Measurements from ENCODE around the gene SPPL2C.

The SPPL2C gene

DNA sequence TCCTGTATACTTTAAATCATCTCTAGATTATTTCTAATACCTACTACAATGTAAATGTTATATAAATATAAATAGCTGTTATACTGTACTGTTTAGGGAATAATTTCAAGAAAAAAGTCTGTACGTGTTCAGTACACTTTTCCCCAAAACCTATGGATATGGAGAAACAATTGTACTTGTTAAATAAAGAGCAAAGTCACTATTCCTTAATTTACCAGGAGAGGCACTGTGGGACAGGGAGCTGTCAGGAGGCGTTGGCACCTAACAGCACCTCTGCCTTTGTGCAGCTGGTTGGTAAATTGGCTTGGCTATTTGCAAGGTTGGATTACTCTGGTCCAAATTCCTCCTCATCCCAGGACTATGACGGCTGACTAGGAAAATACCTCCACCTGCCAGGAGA lies 32.6 kb upstream of the SPPL2C start:
- TF ChIP-seq MYC (IDR thresholded peaks at IDR 0.05; ENCODE audit: low read depth, low read length) = no peak
- TF ChIP-seq, protein P1, sequence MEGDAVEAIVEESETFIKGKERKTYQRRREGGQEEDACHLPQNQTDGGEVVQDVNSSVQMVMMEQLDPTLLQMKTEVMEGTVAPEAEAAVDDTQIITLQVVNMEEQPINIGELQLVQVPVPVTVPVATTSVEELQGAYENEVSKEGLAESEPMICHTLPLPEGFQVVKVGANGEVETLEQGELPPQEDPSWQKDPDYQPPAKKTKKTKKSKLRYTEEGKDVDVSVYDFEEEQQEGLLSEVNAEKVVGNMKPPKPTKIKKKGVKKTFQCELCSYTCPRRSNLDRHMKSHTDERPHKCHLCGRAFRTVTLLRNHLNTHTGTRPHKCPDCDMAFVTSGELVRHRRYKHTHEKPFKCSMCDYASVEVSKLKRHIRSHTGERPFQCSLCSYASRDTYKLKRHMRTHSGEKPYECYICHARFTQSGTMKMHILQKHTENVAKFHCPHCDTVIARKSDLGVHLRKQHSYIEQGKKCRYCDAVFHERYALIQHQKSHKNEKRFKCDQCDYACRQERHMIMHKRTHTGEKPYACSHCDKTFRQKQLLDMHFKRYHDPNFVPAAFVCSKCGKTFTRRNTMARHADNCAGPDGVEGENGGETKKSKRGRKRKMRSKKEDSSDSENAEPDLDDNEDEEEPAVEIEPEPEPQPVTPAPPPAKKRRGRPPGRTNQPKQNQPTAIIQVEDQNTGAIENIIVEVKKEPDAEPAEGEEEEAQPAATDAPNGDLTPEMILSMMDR (IDR thresholded peaks at IDR 0.05; ENCODE audit: low read depth, low read length) = peak; percentile 28
- no peak for TF ChIP-seq POLR2A (IDR thresholded peaks at IDR 0.05; ENCODE audit: extremely low read depth, insufficient read length)
- TF ChIP-seq, protein P2, sequence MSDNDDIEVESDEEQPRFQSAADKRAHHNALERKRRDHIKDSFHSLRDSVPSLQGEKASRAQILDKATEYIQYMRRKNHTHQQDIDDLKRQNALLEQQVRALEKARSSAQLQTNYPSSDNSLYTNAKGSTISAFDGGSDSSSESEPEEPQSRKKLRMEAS (IDR thresholded peaks at IDR 0.05; ENCODE audit: low read depth, low read length) = no peak
- peak; percentile 30 for DNase-seq (ENCODE audit: low read depth)
- H3K4me3 ChIP-seq (ENCODE audit: low read depth, low read length) = no peak overlapping the region

DNA sequence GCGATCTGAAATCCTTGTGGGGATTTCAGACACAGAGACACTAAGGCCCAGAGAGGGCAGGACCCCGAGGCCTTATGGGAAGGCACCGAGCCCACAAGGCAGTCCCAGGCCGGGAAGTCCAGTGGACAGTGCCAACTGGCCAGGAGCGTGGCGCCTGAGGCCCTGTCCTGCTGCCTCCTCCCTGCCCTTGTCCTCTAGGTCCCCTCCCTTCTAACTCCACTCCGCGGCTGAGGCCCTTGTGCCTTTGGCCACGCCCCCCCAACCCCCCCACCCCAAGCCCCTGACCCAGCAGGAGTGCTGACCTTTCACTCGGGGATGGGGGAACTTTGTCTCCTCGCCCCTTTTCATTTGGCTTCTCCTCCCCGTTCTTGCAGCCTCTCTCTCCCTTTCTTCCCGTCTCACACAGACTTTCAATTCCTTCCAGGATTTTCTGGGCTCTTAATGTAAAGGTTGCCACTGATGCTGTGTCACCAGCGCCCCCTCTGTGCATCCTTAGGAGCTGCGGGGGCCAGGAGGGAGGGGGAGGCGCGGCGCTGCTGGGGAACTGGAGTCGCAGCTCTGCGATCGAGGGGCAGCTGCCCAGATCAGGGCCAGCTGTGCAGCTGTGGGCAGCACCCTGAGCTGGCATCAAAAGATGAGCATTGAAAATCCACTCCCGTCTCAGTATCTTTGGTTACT lies 31.5 kb upstream of the SPPL2C start:
- no peak for TF ChIP-seq POLR2A (IDR thresholded peaks at IDR 0.05; ENCODE audit: extremely low read depth, insufficient read length)
- no peak for TF ChIP-seq MYC (IDR thresholded peaks at IDR 0.05; ENCODE audit: low read depth, low read length)
- TF ChIP-seq, protein P2 (IDR thresholded peaks at IDR 0.05; ENCODE audit: low read depth, low read length) = no peak
- TF ChIP-seq, protein P1 (IDR thresholded peaks at IDR 0.05; ENCODE audit: low read depth, low read length) = peak; percentile 34
- no peak for DNase-seq (ENCODE audit: low read depth)
- H3K4me3 ChIP-seq (ENCODE audit: low read depth, low read length) = no peak overlapping the region

DNA sequence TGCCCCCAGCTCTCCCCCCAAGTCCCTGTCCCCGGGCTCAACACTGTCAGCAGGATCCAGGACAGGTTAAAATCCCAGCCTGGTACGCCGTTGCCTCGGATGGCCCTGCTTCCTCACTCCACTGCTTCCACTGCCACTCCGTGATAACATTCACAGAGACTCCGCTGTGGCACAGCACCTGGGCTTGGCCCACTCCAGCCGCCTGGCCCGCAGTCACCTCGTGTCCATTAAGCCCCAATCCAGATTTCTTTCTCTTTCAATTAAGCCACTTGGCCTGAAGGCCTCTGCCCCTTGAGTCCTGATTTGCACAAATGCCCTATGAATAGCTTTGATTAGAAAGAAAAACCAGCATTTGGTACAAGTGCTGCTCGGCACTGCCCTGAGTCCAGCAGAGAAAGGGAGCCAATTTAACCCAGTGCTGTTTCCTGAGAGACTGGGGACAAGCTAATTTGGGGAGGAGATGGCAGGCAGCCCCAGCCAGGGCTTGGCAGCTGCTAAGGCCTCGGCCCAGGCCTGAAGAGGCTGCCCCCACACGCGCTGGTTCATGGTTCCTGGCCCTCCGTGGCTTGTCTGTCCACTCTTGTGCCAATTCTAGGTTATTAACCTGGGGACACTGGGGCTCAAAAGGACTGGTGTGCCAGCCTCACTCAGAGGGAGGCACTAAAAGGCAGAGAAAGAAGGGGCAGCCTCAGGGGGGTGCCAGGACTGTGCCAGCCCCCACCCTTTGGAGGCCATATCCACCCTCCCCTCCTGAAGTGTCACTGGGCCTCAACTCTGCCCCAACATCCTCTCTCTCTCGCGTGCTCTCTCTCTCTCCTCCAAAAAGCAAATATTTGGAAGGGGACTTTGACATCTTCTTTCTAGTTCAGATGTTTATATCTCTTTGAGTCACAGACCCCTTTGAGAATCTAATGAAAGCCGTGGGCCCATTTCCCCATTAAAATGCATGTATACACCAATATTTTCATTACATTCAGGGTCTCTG lies 29.8 kb upstream of the SPPL2C start:
- TF ChIP-seq POLR2A (IDR thresholded peaks at IDR 0.05; ENCODE audit: extremely low read depth, insufficient read length) = no peak
- no peak for TF ChIP-seq MYC (IDR thresholded peaks at IDR 0.05; ENCODE audit: low read depth, low read length)
- TF ChIP-seq, protein P1 (IDR thresholded peaks at IDR 0.05; ENCODE audit: low read depth, low read length) = no peak
- TF ChIP-seq, protein P2 (IDR thresholded peaks at IDR 0.05; ENCODE audit: low read depth, low read length) = no peak
- H3K4me3 ChIP-seq (ENCODE audit: low read depth, low read length) = no peak overlapping the region
- DNase-seq (ENCODE audit: low read depth) = no peak

DNA sequence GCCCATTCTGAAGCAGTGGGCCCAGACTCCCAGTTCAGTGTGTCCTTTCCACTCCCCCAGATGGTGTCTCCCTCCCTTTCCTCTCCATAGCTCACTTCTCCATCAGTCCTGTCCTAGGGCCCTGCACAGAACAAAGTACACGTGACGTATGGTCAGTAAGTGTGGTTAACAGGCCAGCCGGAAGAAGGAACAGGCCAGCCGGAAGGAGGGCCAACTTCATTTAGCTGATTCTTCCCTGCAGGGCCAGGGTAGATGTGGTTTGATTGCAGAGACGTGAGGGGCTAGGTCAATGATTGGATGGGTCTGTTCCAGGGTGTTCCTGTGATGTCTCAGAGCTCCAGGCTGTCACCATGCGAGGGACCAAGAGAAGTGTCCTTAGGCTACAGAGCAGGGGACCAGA lies 28.9 kb upstream of the SPPL2C start:
- no peak for TF ChIP-seq POLR2A (IDR thresholded peaks at IDR 0.05; ENCODE audit: extremely low read depth, insufficient read length)
- TF ChIP-seq, protein P1 (IDR thresholded peaks at IDR 0.05; ENCODE audit: low read depth, low read length) = no peak
- no peak for TF ChIP-seq MYC (IDR thresholded peaks at IDR 0.05; ENCODE audit: low read depth, low read length)
- TF ChIP-seq, protein P2 (IDR thresholded peaks at IDR 0.05; ENCODE audit: low read depth, low read length) = no peak

DNA sequence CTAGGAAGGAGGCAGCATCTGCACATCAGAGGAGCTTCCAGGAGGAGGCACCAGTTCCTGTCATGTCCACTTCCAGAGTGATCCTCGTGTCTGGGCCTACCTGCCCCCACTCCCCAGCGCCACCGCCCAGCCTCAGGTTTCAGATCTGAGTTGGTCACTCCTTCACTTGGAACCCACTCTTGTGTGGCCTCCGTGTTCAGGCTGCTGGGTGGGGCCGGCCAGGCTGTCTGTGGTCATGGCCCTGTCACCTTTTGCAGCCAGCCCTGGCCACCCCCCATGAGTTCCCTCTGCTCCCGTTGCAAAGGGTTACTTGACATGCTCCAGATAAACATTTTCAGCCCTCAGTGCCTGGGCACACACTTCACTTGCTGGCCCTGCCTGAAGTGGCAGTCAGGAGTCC lies 26.6 kb upstream of the SPPL2C start:
- TF ChIP-seq MYC (IDR thresholded peaks at IDR 0.05; ENCODE audit: low read depth, low read length) (no peak), POLR2A (IDR thresholded peaks at IDR 0.05; ENCODE audit: extremely low read depth, insufficient read length) (no peak)
- TF ChIP-seq, protein P2 (IDR thresholded peaks at IDR 0.05; ENCODE audit: low read depth, low read length) = no peak
- TF ChIP-seq, protein P1 (IDR thresholded peaks at IDR 0.05; ENCODE audit: low read depth, low read length) = no peak
- no peak overlapping the region for H3K4me3 ChIP-seq (ENCODE audit: low read depth, low read length)
- DNase-seq (ENCODE audit: low read depth) = no peak

More for the DNA sequence above, 28.9 kb upstream of the SPPL2C start:
- no peak overlapping the region for H3K4me3 ChIP-seq (ENCODE audit: low read depth, low read length)
- no peak for DNase-seq (ENCODE audit: low read depth)
